ENCODE results near the gene RAC2.

RAC2 gene

GRCh38 chr22:37244114-37244921, at the start of gene RAC2:
Gene RAC2, minus strand, starts transcription at chr22:37244269. Its CDS starts 121 bp downstream, at chr22:37244148.
- DNase-seq (ENCODE audit: low read depth in 3 of 3, low spot score in 1 of 3), result peak; percentile 73 to 79 (median 77)

- no peak for DNase-seq (ENCODE audit: low read depth in 3 of 3, low spot score in 1 of 3)
These were observed 49.1 kb upstream of the RAC2 start for GRCh38 chr22:37293172-37293571.

- DNase-seq (ENCODE audit: low read depth in 3 of 3, low spot score in 1 of 3), result no peak
These were observed 48.6 kb upstream of the RAC2 start for GRCh38 chr22:37292641-37293040.

GRCh38 chr22:37291559-37292298, 47.7 kb upstream of the RAC2 start:
- no peak for DNase-seq (ENCODE audit: low read depth in 3 of 3, low spot score in 1 of 3)

GRCh38 chr22:37290737-37291136, 46.7 kb upstream of the RAC2 start:
- no peak for DNase-seq (ENCODE audit: low read depth in 3 of 3, low spot score in 1 of 3)

GRCh38 chr22:37289156-37289735, 45.2 kb upstream of the RAC2 start:
- no peak for DNase-seq (ENCODE audit: low read depth in 3 of 3, low spot score in 1 of 3)

GRCh38 chr22:37288521-37288920, 44.5 kb upstream of the RAC2 start:
- DNase-seq (ENCODE audit: low read depth in 3 of 3, low spot score in 1 of 3), result no peak

GRCh38 chr22:37287550-37287951, 43.5 kb upstream of the RAC2 start:
- no peak for DNase-seq (ENCODE audit: low read depth in 3 of 3, low spot score in 1 of 3)

- DNase-seq (ENCODE audit: low read depth in 3 of 3, low spot score in 1 of 3), result no peak
These were observed 41.9 kb upstream of the RAC2 start for GRCh38 chr22:37285937-37286336.

- no peak for DNase-seq (ENCODE audit: low read depth in 3 of 3, low spot score in 1 of 3)
These were observed 40.8 kb upstream of the RAC2 start for GRCh38 chr22:37284805-37285355.

GRCh38 chr22:37284126-37284804, 40.2 kb upstream of the RAC2 start:
- DNase-seq (ENCODE audit: low read depth in 3 of 3, low spot score in 1 of 3), result no peak

GRCh38 chr22:37283393-37283937, 39.4 kb upstream of the RAC2 start:
- peak in 2 of 3 donors; percentile 26 to 54 for DNase-seq (ENCODE audit: low read depth in 3 of 3, low spot score in 1 of 3)

GRCh38 chr22:37282385-37282677, 38.3 kb upstream of the RAC2 start, which contains the start of gene CYTH4:
Gene CYTH4, plus strand, starts transcription at chr22:37282508. Its CDS starts 62 bp downstream, at chr22:37282570.
- peak; percentile 45 to 71 (median 51) for DNase-seq (ENCODE audit: low read depth in 3 of 3, low spot score in 1 of 3)

- DNase-seq (ENCODE audit: low read depth in 3 of 3, low spot score in 1 of 3), result no peak
These were observed 37.7 kb upstream of the RAC2 start for GRCh38 chr22:37281646-37282384.

- no peak for DNase-seq (ENCODE audit: low read depth in 3 of 3, low spot score in 1 of 3)
These were observed 37.1 kb upstream of the RAC2 start for GRCh38 chr22:37281195-37281594.

GRCh38 chr22:37280718-37281117, 36.6 kb upstream of the RAC2 start:
- no peak for DNase-seq (ENCODE audit: low read depth in 3 of 3, low spot score in 1 of 3)

- DNase-seq (ENCODE audit: low read depth in 3 of 3, low spot score in 1 of 3), result no peak
These were observed 35.5 kb upstream of the RAC2 start for GRCh38 chr22:37279331-37280181.

GRCh38 chr22:37278261-37278660, 34.2 kb upstream of the RAC2 start:
- no peak for DNase-seq (ENCODE audit: low read depth in 3 of 3, low spot score in 1 of 3)

GRCh38 chr22:37277384-37277783, 33.3 kb upstream of the RAC2 start:
- no peak for DNase-seq (ENCODE audit: low read depth in 3 of 3, low spot score in 1 of 3)
